HepG2 (cell line): ENCODE measurements around the gene KLHL36. TPM values are rescaled to one million over a fixed set of nuclear protein-coding genes. Genes with fewer than 3 reads are reported as not detected.

Experiments
- FOXK2 ChIP-seq: fragments of 450-650 bp; IDR thresholded peaks from 2 replicates; pipeline ENCODE4 v1.6.1; 2016
- GTF3A ChIP-seq: sonication (generic); formaldehyde crosslinking; conservative IDR thresholded peaks from 2 replicates; pipeline ENCODE4 v1.4.0; 2020; ENCODE audit warnings: mild to moderate bottlenecking, missing genetic modification reagents
- REL ChIP-seq: sonication (generic); formaldehyde crosslinking; conservative IDR thresholded peaks from 2 replicates; pipeline ENCODE4 v1.8.0; 2022; ENCODE audit warnings: mild to moderate bottlenecking, missing genetic modification reagents, moderate library complexity
- SPEN ChIP-seq: sonication (generic); formaldehyde crosslinking; IDR thresholded peaks from 2 replicates; pipeline ENCODE4 v1.5.1; 2020; ENCODE audit warnings: low read depth, mild to moderate bottlenecking, missing genetic modification reagents
- TEAD3 ChIP-seq: optimal IDR thresholded peaks from 2 replicates; pipeline ENCODE3; 2016; ENCODE audit warnings: borderline replicate concordance
- ZNF234 ChIP-seq: sonication (generic); formaldehyde crosslinking; conservative IDR thresholded peaks from 2 replicates; pipeline ENCODE4 v1.5.1; 2020; ENCODE audit warnings: mild to moderate bottlenecking, missing genetic modification reagents
- ZNF282 ChIP-seq: fragments of 450-650 bp; IDR thresholded peaks from 2 replicates; pipeline ENCODE4 v1.6.1; 2018; ENCODE audit not compliant: partially characterized antibody
- ZNF431 ChIP-seq: sonication (generic); formaldehyde crosslinking; IDR thresholded peaks from 2 replicates; pipeline ENCODE4 v1.9.0; 2022; ENCODE audit warnings: missing genetic modification reagents, low read depth, mild to moderate bottlenecking, borderline replicate concordance
- ZNF615 ChIP-seq: sonication (generic); formaldehyde crosslinking; IDR thresholded peaks from 2 replicates; pipeline ENCODE4 v1.5.0; 2020; ENCODE audit warnings: mild to moderate bottlenecking, missing genetic modification reagents, borderline replicate concordance
- ZNF775 ChIP-seq: sonication (generic); formaldehyde crosslinking; IDR thresholded peaks from 2 replicates; pipeline ENCODE4 v1.4.0; 2020; ENCODE audit warnings: missing genetic modification reagents, mild to moderate bottlenecking, moderate library complexity, borderline replicate concordance
- polyA plus RNA-seq, 8 experiments: library from polyadenylated mRNA; depleted of rRNA in 3 of 8; stranded (reverse) in 7 of 8; unstranded in 1 of 8; fragments of >200 nt; fragmentation: Illumina TruSeq in 4 of 8; extraction: Trizol in 4 of 8; gene quantifications; 2 replicates each; pipeline versions ENCODE4 v1.2.1 to v1.2.3, GENCODE V29; 2011 to 2016; ENCODE audit warnings: low read depth in 4 of 8, missing spikeins in 1 of 8, mixed read lengths in 1 of 8; ENCODE audit not compliant: insufficient read depth in 1 of 8
- total RNA-seq, 5 experiments: library from RNA; depleted of rRNA; stranded (reverse); fragments of >200 nt; fragmentation: Illumina TruSeq; extraction: Trizol; gene quantifications; 2 replicates each; pipeline ENCODE4 v1.2.3, GENCODE V29; 2016; ENCODE audit warnings: low read depth in 1 of 5
- TF ChIP-seq, protein P1 (sequence below): sonication (generic); formaldehyde crosslinking; IDR thresholded peaks from 2 replicates; pipeline ENCODE4 v1.8.0; 2022; ENCODE audit warnings: missing genetic modification reagents, mild to moderate bottlenecking, moderate library complexity, borderline replicate concordance
- TF ChIP-seq, protein P2 (sequence below), 2 experiments: IDR thresholded peaks; 2 replicates each; pipeline ENCODE4 v1.6.1; 2011 to 2012; ENCODE audit warnings: low read length in 2 of 2, borderline replicate concordance in 1 of 2, low read depth in 1 of 2, mild to moderate bottlenecking in 1 of 2, moderate library complexity in 1 of 2
- TF ChIP-seq, protein P3 (sequence below): sonication (generic); formaldehyde crosslinking; IDR thresholded peaks from 2 replicates; pipeline ENCODE4 v1.4.0; 2020; ENCODE audit warnings: mild to moderate bottlenecking, missing genetic modification reagents
- TF ChIP-seq, protein P4 (sequence below): sonication (generic); formaldehyde crosslinking; IDR thresholded peaks from 2 replicates; pipeline ENCODE4 v1.5.1; 2020; ENCODE audit warnings: mild to moderate bottlenecking, missing genetic modification reagents, borderline replicate concordance

KLHL36 gene
- total and polyA plus RNA-seq, 2 of the 13 experiments (the other 11 are each of a cell fraction or from before 2014, with no cell fraction given): 24.3 to 26.0 TPM

DNA sequence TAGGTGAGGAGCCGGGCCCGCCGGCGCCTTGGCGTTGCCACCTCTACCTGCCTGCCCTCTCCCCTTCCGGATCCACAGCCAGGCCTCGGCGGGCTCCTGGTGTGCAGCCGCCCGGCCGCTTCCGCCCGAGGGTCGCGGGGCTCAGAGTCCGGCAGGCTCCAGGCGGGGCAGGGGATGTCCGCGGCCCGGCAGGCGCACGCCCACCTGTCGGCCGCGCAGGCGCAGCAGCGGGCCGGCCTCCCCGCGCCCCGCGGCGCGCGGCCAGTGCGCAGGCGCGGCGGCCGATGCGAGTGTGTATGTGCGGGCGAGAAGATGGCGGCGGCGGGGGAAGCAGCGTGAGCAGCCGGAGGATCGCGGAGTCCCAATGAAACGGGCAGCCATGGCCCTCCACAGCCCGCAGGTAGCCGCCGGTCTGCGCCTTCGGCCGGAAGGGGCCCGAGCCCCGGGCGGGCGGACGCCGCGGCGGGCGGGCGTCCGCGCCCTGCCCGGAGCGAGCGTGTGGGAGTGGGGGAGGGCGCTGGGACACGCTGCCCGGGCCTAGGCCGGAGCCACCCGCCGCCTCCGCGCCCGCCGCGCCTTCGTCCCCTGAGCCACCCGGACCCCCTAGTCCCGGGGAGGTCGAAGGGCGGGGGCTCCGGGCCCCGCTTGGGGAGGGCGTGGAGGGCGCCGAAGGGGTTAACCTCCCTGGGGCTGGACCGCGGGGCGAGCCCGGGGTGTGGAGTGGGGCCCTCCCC lies 51.6 kb downstream of the KLHL36 start, which contains the start of gene USP10 (continued):
- TF ChIP-seq, protein P1, sequence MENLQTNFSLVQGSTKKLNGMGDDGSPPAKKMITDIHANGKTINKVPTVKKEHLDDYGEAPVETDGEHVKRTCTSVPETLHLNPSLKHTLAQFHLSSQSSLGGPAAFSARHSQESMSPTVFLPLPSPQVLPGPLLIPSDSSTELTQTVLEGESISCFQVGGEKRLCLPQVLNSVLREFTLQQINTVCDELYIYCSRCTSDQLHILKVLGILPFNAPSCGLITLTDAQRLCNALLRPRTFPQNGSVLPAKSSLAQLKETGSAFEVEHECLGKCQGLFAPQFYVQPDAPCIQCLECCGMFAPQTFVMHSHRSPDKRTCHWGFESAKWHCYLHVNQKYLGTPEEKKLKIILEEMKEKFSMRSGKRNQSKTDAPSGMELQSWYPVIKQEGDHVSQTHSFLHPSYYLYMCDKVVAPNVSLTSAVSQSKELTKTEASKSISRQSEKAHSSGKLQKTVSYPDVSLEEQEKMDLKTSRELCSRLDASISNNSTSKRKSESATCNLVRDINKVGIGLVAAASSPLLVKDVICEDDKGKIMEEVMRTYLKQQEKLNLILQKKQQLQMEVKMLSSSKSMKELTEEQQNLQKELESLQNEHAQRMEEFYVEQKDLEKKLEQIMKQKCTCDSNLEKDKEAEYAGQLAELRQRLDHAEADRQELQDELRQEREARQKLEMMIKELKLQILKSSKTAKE (CRISPR knock-in tag): no peak
- TF ChIP-seq FOXK2: no peak
- TF ChIP-seq, protein P2, sequence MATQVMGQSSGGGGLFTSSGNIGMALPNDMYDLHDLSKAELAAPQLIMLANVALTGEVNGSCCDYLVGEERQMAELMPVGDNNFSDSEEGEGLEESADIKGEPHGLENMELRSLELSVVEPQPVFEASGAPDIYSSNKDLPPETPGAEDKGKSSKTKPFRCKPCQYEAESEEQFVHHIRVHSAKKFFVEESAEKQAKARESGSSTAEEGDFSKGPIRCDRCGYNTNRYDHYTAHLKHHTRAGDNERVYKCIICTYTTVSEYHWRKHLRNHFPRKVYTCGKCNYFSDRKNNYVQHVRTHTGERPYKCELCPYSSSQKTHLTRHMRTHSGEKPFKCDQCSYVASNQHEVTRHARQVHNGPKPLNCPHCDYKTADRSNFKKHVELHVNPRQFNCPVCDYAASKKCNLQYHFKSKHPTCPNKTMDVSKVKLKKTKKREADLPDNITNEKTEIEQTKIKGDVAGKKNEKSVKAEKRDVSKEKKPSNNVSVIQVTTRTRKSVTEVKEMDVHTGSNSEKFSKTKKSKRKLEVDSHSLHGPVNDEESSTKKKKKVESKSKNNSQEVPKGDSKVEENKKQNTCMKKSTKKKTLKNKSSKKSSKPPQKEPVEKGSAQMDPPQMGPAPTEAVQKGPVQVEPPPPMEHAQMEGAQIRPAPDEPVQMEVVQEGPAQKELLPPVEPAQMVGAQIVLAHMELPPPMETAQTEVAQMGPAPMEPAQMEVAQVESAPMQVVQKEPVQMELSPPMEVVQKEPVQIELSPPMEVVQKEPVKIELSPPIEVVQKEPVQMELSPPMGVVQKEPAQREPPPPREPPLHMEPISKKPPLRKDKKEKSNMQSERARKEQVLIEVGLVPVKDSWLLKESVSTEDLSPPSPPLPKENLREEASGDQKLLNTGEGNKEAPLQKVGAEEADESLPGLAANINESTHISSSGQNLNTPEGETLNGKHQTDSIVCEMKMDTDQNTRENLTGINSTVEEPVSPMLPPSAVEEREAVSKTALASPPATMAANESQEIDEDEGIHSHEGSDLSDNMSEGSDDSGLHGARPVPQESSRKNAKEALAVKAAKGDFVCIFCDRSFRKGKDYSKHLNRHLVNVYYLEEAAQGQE (IDR thresholded peaks at IDR 0.05; ENCODE audit: borderline replicate concordance in 1 of 2, low read depth in 1 of 2, low read length in 2 of 2): peak in 1 of 2 experiments; percentile 40; a peak in 1 of 4 replicates
- TF ChIP-seq GTF3A: no peak
- TF ChIP-seq ZNF775 (CRISPR knock-in tag): no peak
- TF ChIP-seq ZNF615 (CRISPR knock-in tag): no peak
- no peak for TF ChIP-seq ZNF282
- TF ChIP-seq ZNF431 (CRISPR knock-in tag): no peak; the same call in 1 of the 2 replicates
- TF ChIP-seq TEAD3 (CRISPR knock-in tag): no peak
- TF ChIP-seq ZNF234 (CRISPR knock-in tag): peak; percentile 74; the same call in 1 of the 2 replicates
- TF ChIP-seq, protein P3, sequence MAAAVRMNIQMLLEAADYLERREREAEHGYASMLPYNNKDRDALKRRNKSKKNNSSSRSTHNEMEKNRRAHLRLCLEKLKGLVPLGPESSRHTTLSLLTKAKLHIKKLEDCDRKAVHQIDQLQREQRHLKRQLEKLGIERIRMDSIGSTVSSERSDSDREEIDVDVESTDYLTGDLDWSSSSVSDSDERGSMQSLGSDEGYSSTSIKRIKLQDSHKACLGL (CRISPR knock-in tag): 0 out of 2 replicates have a peak, but pooled peaks have one; percentile 37
- TF ChIP-seq, protein P4, sequence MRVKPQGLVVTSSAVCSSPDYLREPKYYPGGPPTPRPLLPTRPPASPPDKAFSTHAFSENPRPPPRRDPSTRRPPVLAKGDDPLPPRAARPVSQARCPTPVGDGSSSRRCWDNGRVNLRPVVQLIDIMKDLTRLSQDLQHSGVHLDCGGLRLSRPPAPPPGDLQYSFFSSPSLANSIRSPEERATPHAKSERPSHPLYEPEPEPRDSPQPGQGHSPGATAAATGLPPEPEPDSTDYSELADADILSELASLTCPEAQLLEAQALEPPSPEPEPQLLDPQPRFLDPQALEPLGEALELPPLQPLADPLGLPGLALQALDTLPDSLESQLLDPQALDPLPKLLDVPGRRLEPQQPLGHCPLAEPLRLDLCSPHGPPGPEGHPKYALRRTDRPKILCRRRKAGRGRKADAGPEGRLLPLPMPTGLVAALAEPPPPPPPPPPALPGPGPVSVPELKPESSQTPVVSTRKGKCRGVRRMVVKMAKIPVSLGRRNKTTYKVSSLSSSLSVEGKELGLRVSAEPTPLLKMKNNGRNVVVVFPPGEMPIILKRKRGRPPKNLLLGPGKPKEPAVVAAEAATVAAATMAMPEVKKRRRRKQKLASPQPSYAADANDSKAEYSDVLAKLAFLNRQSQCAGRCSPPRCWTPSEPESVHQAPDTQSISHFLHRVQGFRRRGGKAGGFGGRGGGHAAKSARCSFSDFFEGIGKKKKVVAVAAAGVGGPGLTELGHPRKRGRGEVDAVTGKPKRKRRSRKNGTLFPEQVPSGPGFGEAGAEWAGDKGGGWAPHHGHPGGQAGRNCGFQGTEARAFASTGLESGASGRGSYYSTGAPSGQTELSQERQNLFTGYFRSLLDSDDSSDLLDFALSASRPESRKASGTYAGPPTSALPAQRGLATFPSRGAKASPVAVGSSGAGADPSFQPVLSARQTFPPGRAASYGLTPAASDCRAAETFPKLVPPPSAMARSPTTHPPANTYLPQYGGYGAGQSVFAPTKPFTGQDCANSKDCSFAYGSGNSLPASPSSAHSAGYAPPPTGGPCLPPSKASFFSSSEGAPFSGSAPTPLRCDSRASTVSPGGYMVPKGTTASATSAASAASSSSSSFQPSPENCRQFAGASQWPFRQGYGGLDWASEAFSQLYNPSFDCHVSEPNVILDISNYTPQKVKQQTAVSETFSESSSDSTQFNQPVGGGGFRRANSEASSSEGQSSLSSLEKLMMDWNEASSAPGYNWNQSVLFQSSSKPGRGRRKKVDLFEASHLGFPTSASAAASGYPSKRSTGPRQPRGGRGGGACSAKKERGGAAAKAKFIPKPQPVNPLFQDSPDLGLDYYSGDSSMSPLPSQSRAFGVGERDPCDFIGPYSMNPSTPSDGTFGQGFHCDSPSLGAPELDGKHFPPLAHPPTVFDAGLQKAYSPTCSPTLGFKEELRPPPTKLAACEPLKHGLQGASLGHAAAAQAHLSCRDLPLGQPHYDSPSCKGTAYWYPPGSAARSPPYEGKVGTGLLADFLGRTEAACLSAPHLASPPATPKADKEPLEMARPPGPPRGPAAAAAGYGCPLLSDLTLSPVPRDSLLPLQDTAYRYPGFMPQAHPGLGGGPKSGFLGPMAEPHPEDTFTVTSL (CRISPR knock-in tag): 0 out of 2 replicates have a peak, but pooled peaks have one; percentile 45
- TF ChIP-seq SPEN (CRISPR knock-in tag): peak; percentile 84; the same call in 1 of the 2 replicates
- TF ChIP-seq REL: 0 out of 2 replicates have a peak, but pooled peaks have one; percentile 55
